DOHH2 (cell line): Measurements from ENCODE around the gene SPRR1A.

Source experiments
- H3F3A ChIP-seq: fragments of 200-600 bp; sonication (generic), shearing (Covaris generic); 2 replicates; pipeline ENCODE4 v1.6.0; 2016; ENCODE audit warnings: antibody characterized with exemption, mild to moderate bottlenecking; ENCODE audit not compliant: control insufficient read depth, insufficient read depth
- H3K27ac ChIP-seq: fragments of 200-600 bp; sonication (generic); 2 replicates; pipeline ENCODE4 v1.5.1; 2014; ENCODE audit warnings: low read depth, mild to moderate bottlenecking, low read length, moderate library complexity
- H3K27me3 ChIP-seq: fragments of 200-600 bp; sonication (generic); 2 replicates; pipeline ENCODE4 v1.6.1; 2014; ENCODE audit warnings: mild to moderate bottlenecking, low read length, mixed read lengths; ENCODE audit not compliant: control insufficient read depth
- H3K36me3 ChIP-seq: fragments of 200-600 bp; sonication (generic); 2 replicates; pipeline ENCODE4 v1.6.1; 2014; ENCODE audit warnings: mild to moderate bottlenecking, low read length, moderate library complexity, mixed read lengths; ENCODE audit not compliant: control insufficient read depth
- H3K4me1 ChIP-seq: fragments of 200-600 bp; sonication (generic); 2 replicates; pipeline ENCODE4 v1.6.1; 2014; ENCODE audit warnings: mild to moderate bottlenecking, low read length, mixed read lengths; ENCODE audit not compliant: control insufficient read depth
- H3K4me2 ChIP-seq: fragments of 200-600 bp; sonication (generic); 2 replicates; pipeline ENCODE4 v1.6.0; 2014; ENCODE audit warnings: mild to moderate bottlenecking, low read length, moderate library complexity
- H3K4me3 ChIP-seq: fragments of 200-600 bp; sonication (generic); 2 replicates; pipeline ENCODE4 v1.5.1; 2014; ENCODE audit warnings: mild to moderate bottlenecking, low read length, mixed read lengths
- H3K79me2 ChIP-seq: fragments of 200-600 bp; sonication (generic); 2 replicates; pipeline ENCODE4 v1.6.1; 2014; ENCODE audit warnings: mild to moderate bottlenecking, low read length, mixed read lengths; ENCODE audit not compliant: control insufficient read depth
- H3K9me2 ChIP-seq: fragments of 200-600 bp; sonication (generic); replicated peaks from 2 replicates; pipeline ENCODE4 v1.6.1; 2014; ENCODE audit warnings: mild to moderate bottlenecking, low read length, mixed read lengths; ENCODE audit not compliant: control insufficient read depth
- H3K9me3 ChIP-seq: fragments of 200-600 bp; sonication (generic); 2 replicates; pipeline ENCODE4 v1.6.1; 2014; ENCODE audit warnings: antibody characterized with exemption, low read length, mixed read lengths; ENCODE audit not compliant: control insufficient read depth, insufficient read depth
- H4K20me1 ChIP-seq: fragments of 200-600 bp; sonication (generic); 2 replicates; pipeline ENCODE4 v1.6.0; 2014; ENCODE audit warnings: low read depth, mild to moderate bottlenecking, antibody characterized with exemption, low read length, moderate library complexity; ENCODE audit not compliant: control insufficient read depth, insufficient read depth
- CTCF ChIP-seq: fragments of 200-600 bp; sonication (generic); IDR thresholded peaks from one replicate; pipeline ENCODE4 v1.5.1; 2014; ENCODE audit warnings: antibody characterized with exemption, mild to moderate bottlenecking, low read depth, low read length; ENCODE audit not compliant: poor library complexity, severe bottlenecking
- EZH2phosphoT487 ChIP-seq: fragments of 200-600 bp; sonication (generic); IDR thresholded peaks from 2 replicates; pipeline ENCODE4 v1.6.1; 2017; ENCODE audit warnings: borderline replicate concordance, mild to moderate bottlenecking, antibody characterized with exemption, low read length, moderate library complexity, mixed read lengths

Gene SPRR1A

GRCh38 chr1:153023109-153023508, 39.2 kb downstream of the SPRR1A start:
- H3K4me2 ChIP-seq, result no peak overlapping the region

GRCh38 chr1:153024413-153024812, 40.5 kb downstream of the SPRR1A start:
- Histone ChIP-seq H3K4me2 (no peak overlapping the region), H3K4me3 (no peak overlapping the region), H3K27ac (no peak overlapping the region), H3K36me3 (no peaks in the 10 kb centered on the region), H3K9me2 (no peaks in the 10 kb centered on the region), H3K4me1 (no peaks in the 10 kb centered on the region), H3K9me3 (no peaks in the 10 kb centered on the region), H4K20me1 (no peaks in the 10 kb centered on the region), H3K79me2 (no peaks in the 10 kb centered on the region), H3K27me3 (no peaks in the 10 kb centered on the region), H3F3A (no peaks in the 10 kb centered on the region)
- TF ChIP-seq CTCF, result no peak
- TF ChIP-seq EZH2phosphoT487, result no peak

More at GRCh38 chr1:153023109-153023508, 39.2 kb downstream of the SPRR1A start:
- Histone ChIP-seq H3K4me3 (no peak overlapping the region), H4K20me1 (no peaks in the 10 kb centered on the region), H3F3A (no peaks in the 10 kb centered on the region), H3K9me2 (no peaks in the 10 kb centered on the region), H3K36me3 (no peaks in the 10 kb centered on the region), H3K27ac (no peak overlapping the region), H3K27me3 (no peaks in the 10 kb centered on the region), H3K79me2 (no peaks in the 10 kb centered on the region), H3K9me3 (peaks cover under 1% of the 10 kb centered on the region; the same call in 1 of the 2 replicates), H3K4me1 (no peaks in the 10 kb centered on the region)
- TF ChIP-seq EZH2phosphoT487, result no peak
- TF ChIP-seq CTCF, result no peak

- Histone ChIP-seq H4K20me1 (no peaks in the 10 kb centered on the region), H3K4me1 (no peaks in the 10 kb centered on the region), H3K27ac (no peak overlapping the region), H3K9me2 (no peaks in the 10 kb centered on the region), H3K36me3 (no peaks in the 10 kb centered on the region), H3K79me2 (no peaks in the 10 kb centered on the region), H3K4me2 (no peak overlapping the region), H3F3A (no peaks in the 10 kb centered on the region), H3K27me3 (no peaks in the 10 kb centered on the region), H3K4me3 (no peak overlapping the region), H3K9me3 (no peaks in the 10 kb centered on the region)
- TF ChIP-seq EZH2phosphoT487 (no peak), CTCF (no peak)
Observed at GRCh38 chr1:153025797-153026196, 41.9 kb downstream of the SPRR1A start.
